ENCODE measurements around the gene COPS6.

DNA sequence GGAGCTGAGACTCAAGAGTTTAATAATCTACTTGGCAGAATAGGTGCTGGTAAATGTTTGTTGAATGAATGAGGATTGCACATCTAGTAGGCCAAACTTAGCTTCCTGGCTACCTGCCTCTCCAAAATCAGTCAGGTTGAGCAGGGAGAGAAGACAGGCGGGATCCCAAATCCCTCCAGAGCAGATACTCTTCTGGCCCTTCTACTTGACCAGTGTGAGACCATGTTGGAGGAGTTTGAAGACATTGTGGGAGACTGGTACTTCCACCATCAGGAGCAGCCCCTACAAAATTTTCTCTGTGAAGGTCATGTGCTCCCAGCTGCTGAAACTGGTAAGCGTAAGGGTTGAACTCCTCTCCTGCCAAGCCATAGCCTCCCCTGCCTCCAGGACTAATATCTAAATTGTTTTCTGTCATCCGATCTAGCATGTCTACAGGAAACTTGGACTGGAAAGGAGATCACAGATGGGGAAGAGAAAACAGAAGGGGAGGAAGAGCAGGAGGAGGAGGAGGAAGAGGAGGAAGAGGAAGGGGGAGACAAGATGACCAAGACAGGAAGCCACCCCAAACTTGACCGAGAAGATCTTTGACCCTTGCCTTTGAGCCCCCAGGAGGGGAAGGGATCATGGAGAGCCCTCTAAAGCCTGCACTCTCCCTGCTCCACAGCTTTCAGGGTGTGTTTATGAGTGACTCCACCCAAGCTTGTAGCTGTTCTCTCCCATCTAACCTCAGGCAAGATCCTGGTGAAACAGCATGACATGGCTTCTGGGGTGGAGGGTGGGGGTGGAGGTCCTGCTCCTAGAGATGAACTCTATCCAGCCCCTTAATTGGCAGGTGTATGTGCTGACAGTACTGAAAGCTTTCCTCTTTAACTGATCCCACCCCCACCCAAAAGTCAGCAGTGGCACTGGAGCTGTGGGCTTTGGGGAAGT, 35.8 kb downstream of the COPS6 start:
- TF ChIP-seq POLR2AphosphoS5 (IDR thresholded peaks at IDR 0.05; ENCODE audit: low read depth, low read length) = no peak
- 0 out of 2 replicates have a peak, but pooled peaks have one; percentile 10 for TF ChIP-seq POLR2A (IDR thresholded peaks at IDR 0.05; ENCODE audit: low read depth, low read length)

Measured in GM12892 (cell line).